Activated T-cell treated with anti-CD3 and anti-CD28 coated beads, Interleukin-2, amount 50 U/mL, for 4 hours (primary cell): ENCODE data around the gene ITGB2. TPM values are rescaled to one million over a fixed set of nuclear protein-coding genes. Genes with fewer than 3 reads are reported as not detected.
"Not testable (repeated sequence)": the region's sequence is repeated elsewhere in the genome, so short reads cannot be mapped to it uniquely, and the experiment has no call there.

Experiments
- ATAC-seq, 2 donors: fragments of 200-7000 bp; cut with Tn5 transposase; one replicate each; pipeline ENCODE4 v1.10.0; 2021
- DNase-seq: peaks from one replicate; pipeline ENCODE4 v3.0.0-alpha.2; 2020
- H3K27me3 Mint-ChIP-seq: one replicate; pipeline ENCODE4 v1.8.0; 2021; ENCODE audit warnings: low read depth, mixed read lengths
- H3K36me3 Mint-ChIP-seq: one replicate; pipeline ENCODE4 v1.8.0; 2022; ENCODE audit warnings: mixed read lengths; ENCODE audit not compliant: insufficient read depth
- H3K4me1 Mint-ChIP-seq: one replicate; pipeline ENCODE4 v1.8.0; 2021; ENCODE audit warnings: low read depth, mixed read lengths
- H3K4me3 Mint-ChIP-seq: one replicate; pipeline ENCODE4 v1.8.0; 2021; ENCODE audit warnings: mild to moderate bottlenecking, moderate library complexity, mixed read lengths
- H3K9me3 Mint-ChIP-seq: one replicate; pipeline ENCODE4 v1.8.0; 2021; ENCODE audit warnings: mixed read lengths
- total RNA-seq, 3 donors: library from RNA; stranded (reverse); gene quantifications; one replicate each; pipeline ENCODE4 v1.2.1, GENCODE V29; 2021

ITGB2 gene
- total RNA-seq, 3 donors from 2014 or later: 175 to 195 (median 180) TPM

DNA sequence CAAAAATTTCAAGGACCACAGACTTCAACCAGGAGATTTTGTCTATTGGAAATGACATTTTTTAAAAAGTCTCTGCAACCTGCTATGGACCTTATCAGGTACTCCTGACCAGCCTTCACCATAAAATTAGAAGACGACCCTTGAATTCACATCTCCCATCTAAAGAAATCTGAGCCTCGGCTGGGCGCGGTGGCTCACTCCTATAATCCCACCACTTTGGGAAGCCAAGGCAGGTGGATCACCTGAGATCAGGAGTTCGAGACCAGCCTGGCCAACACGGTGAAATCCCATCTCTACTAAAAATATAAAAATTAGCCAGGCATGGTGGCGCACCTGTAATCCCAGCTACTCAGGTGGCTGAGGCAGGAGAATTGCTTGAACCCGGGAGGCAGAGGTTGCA, 41.5 kb downstream of the ITGB2 start:
- DNase-seq, H3K4me3 Mint-ChIP-seq, H3K36me3 Mint-ChIP-seq, H3K9me3 Mint-ChIP-seq, H3K27me3 Mint-ChIP-seq, ATAC-seq: not testable (repeated sequence)
- H3K4me1 Mint-ChIP-seq: peaks cover 36% of the 10 kb centered on the region

DNA sequence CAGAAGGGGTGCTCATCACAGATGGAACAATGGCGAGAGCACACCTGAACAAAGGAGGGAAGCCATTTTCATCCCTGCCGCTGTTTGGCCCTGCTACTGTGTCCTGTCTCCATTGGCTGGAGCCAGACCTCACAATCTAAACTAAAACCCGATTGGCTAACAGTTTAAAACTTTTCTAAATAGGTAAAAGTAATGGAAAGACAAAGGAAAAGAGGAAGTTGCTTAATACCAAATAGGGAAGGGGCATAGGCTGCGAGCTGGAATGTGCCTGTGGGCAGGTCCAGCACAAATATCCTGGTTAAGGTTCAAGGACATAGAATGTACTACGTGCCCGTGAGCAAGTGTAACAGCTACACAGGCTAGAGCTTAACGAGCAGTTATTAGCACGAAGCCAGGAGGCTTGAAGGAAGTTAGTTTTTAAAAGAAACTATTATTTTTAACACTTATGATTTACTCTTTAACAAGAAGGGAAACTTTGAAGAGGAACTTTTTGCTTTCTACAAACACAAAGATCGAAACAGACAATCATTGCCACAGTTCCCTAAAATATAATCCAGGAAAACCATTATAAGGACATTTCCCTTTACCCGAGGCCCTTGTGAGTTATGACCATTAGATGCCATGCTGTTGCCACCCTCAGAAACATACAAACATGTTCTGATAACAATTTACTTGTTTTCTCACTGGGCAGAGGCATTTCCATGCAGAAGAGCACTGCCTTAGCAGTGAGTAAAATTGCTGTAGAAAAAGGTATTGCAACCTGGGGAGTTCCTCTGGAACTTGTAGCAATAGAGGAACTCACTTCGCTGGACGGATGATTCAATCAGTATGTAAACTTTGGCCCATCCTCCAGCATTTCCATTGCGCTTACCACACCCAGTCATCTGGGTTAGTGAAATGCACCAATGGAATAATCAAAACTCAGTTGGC, 42.4 kb downstream of the ITGB2 start:
- no peaks in the 10 kb centered on the region for H3K9me3 Mint-ChIP-seq
- no peaks in the 10 kb centered on the region for H3K27me3 Mint-ChIP-seq
- ATAC-seq: no peak
- H3K4me3 Mint-ChIP-seq: no peak overlapping the region
- DNase-seq: no peak
- H3K4me1 Mint-ChIP-seq: peaks cover 36% of the 10 kb centered on the region
- H3K36me3 Mint-ChIP-seq: no peaks in the 10 kb centered on the region

- no peak overlapping the region for H3K4me3 Mint-ChIP-seq
- H3K9me3 Mint-ChIP-seq: no peaks in the 10 kb centered on the region
- H3K4me1 Mint-ChIP-seq: peaks cover 40% of the 10 kb centered on the region
- H3K36me3 Mint-ChIP-seq: no peaks in the 10 kb centered on the region
- H3K27me3 Mint-ChIP-seq: no peaks in the 10 kb centered on the region
- ATAC-seq: no peak
- DNase-seq: no peak
Observed at GRCh38 chr21:44876849-44877575, 43.7 kb downstream of the ITGB2 start.

DNA sequence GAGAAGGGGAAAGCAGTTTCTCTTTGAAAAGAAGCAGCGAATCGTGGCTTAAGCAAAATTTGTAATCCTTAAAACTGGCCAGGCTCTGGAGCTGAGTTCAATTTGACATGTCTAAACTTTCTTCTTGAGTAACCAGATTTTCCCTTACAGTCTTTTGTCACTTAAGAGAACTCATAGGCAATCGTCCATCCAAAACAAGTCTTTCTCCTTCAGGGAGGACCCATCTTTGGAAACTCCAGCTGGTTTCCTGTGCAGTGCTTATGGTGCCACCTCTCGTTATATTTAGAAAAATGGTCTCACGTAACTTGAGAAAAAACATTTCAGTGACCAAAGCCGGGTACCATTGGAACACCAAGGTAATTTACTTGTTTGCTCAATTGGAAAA, 45.4 kb downstream of the ITGB2 start:
- ATAC-seq (no peak), DNase-seq (no peak)
- Mint-ChIP-seq H3K9me3 (no peaks in the 10 kb centered on the region), H3K4me1 (peaks cover 40% of the 10 kb centered on the region), H3K27me3 (no peaks in the 10 kb centered on the region), H3K36me3 (no peaks in the 10 kb centered on the region), H3K4me3 (peak overlapping the region; percentile 85)

- Mint-ChIP-seq H3K4me3 (peak overlapping the region; percentile 85), H3K27me3 (no peaks in the 10 kb centered on the region), H3K4me1 (peaks cover 45% of the 10 kb centered on the region), H3K36me3 (no peaks in the 10 kb centered on the region), H3K9me3 (no peaks in the 10 kb centered on the region)
- DNase-seq (no peak), ATAC-seq (no peak)
Observed at GRCh38 chr21:44874497-44875315, 46.0 kb downstream of the ITGB2 start.

DNA sequence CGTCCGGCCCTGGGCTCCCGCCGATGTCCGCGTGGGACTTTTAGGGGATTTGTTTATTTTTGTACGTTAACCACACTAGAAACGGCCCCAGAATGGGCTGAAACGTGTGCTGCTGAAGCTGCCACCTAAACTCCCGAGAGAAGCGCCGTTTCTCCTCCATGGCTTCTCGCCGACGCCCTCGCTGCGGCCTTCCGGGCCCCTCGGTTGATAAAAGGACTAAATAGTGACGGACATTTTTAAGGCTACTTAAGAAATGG, 46.5 kb downstream of the ITGB2 start:
- H3K27me3 Mint-ChIP-seq: no peaks in the 10 kb centered on the region
- DNase-seq: no peak
- peaks cover 48% of the 10 kb centered on the region for H3K4me1 Mint-ChIP-seq

GRCh38 chr21:44873356-44874239, 47.1 kb downstream of the ITGB2 start, which contains the start of gene PTTG1IP:
PTTG1IP (minus strand) TSS chr21:44873690; CDS start chr21:44873616, 74 bp downstream.
- H3K4me1 Mint-ChIP-seq: peaks cover 54% of the 10 kb centered on the region

More for the DNA sequence above, 46.5 kb downstream of the ITGB2 start:
- Mint-ChIP-seq H3K9me3 (no peaks in the 10 kb centered on the region), H3K36me3 (no peaks in the 10 kb centered on the region), H3K4me3 (peak overlapping the region; percentile 85)
- ATAC-seq: no peak

DNA sequence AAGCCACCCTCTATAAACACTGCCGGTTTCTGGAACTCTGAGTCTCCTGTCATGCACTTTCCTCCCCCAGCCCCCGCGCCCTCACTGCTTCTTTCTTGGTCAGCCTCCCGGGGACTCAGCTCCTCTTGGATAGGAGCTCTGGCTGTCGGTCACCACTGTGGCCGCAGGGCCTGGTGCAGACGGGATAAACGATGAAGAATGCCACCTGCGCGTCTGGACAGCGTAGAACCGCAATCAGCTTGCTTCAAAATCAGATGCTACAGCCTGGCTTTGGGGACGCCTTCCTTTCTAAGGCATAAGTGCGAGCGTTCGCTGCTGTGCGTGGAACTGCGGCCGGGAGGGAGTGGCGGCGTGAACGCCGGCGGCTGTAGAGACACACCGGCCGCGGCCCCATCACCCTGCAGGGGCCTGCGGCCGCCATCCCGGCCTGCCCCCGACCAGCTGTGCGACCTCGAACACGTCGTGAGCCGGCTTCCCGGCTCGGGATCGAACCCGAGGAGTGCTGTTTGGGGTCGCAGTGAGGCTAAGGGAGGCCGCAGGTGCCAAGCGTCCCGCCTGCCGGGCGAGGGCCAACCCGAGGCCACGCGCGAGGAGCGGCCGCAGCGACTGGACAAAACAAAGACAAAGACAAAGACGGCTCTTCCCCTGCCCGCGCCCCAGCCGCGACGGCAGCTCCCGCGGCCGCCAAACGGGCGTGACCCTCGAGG, 47.9 kb downstream of the ITGB2 start:
- peak overlapping the region; percentile 90 for H3K4me3 Mint-ChIP-seq
- no peaks in the 10 kb centered on the region for H3K27me3 Mint-ChIP-seq
- ATAC-seq (peak in 1 of 2 donors; percentile 1), DNase-seq (no peak)
- no peaks in the 10 kb centered on the region for H3K9me3 Mint-ChIP-seq
- H3K4me1 Mint-ChIP-seq: peaks cover 62% of the 10 kb centered on the region
- H3K36me3 Mint-ChIP-seq: no peaks in the 10 kb centered on the region

More at GRCh38 chr21:44873356-44874239, 47.1 kb downstream of the ITGB2 start, which contains the start of gene PTTG1IP:
- Mint-ChIP-seq H3K27me3 (no peaks in the 10 kb centered on the region), H3K36me3 (no peaks in the 10 kb centered on the region), H3K9me3 (no peaks in the 10 kb centered on the region), H3K4me3 (peak within 1 kb of the TSS; percentile 90)
- peak; percentile 81 for ATAC-seq
- DNase-seq: peak; percentile 99

DNA sequence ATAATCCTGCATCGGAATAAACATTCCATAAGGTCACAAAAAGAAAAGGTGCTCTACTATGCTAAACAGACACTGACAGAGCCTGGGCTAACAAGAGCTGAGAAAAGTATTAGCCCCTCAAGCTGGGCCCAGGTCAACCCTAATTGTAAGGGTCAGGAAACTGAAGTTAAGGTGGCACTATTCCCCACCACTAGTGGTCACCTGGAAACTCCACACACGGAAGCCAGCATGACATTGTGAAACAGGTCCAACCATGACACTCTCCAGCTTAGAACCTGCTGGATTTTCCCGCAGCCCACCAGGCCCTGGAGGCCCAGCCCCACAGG, 48.4 kb downstream of the ITGB2 start:
- Mint-ChIP-seq H3K4me1 (peaks cover 67% of the 10 kb centered on the region), H3K36me3 (peaks cover under 1% of the 10 kb centered on the region), H3K27me3 (no peaks in the 10 kb centered on the region), H3K9me3 (no peaks in the 10 kb centered on the region), H3K4me3 (peak overlapping the region; percentile 90)
- DNase-seq (no peak), ATAC-seq (no peak)

DNA sequence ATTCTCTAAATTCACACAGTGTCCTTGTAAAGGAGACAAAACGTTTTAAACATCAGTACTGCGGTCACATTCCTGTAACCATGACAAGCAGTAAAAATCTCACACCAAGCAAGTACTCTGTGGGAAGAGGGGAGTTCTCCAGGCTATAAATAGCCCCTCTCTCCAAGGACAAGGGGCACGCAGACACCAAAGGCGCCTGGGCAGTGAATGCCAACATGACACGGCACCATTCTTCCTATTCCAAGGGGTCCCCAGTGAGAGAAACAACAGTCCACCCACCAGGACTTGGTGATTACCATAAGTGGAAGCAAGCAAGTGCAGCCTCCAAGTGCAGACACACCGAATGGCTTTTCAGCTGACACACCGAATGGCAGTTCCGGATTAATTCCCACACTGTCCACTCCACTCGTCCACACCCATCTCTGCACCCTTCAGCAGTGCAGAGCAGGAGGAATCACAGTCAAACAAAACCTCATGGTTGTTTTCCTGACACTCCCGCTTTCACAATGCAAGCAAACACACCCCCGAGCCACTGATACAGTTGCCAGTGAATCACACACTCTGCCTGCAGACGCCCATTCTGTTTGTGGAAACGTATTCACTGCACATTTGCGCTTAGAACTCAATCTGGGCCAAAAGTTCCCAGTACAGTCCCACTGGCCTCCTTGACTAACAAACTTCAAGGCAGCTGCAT, 49.0 kb downstream of the ITGB2 start:
- H3K36me3 Mint-ChIP-seq: peaks cover 5% of the 10 kb centered on the region
- DNase-seq (peak; percentile 25), ATAC-seq (peak; percentile 6 to 14)
- H3K4me3 Mint-ChIP-seq: peak overlapping the region; percentile 90
- H3K4me1 Mint-ChIP-seq: peaks cover 73% of the 10 kb centered on the region
- H3K27me3 Mint-ChIP-seq: no peaks in the 10 kb centered on the region
- H3K9me3 Mint-ChIP-seq: no peaks in the 10 kb centered on the region

- no peak for DNase-seq
- Mint-ChIP-seq H3K9me3 (no peaks in the 10 kb centered on the region), H3K36me3 (peaks cover 6% of the 10 kb centered on the region), H3K4me1 (peaks cover 81% of the 10 kb centered on the region), H3K4me3 (peak overlapping the region; percentile 90), H3K27me3 (no peaks in the 10 kb centered on the region)
- ATAC-seq: no peak
Observed at GRCh38 chr21:44870748-44871495, 49.8 kb downstream of the ITGB2 start.
